GM18870 (cell line): ENCODE data around the gene PNMA6F.

ENCODE experiments used
- ATAC-seq: cut with Tn5 transposase; IDR thresholded peaks from one replicate; pipeline ENCODE4 v1.9.1; 2021; ENCODE audit warnings: moderate library complexity; ENCODE audit not compliant: unreplicated experiment

The PNMA6F gene

GRCh38 chrX:153321381-153322124 is at the start of gene PNMA6F:
Gene PNMA6F (minus strand): TSS chrX:153321767. CDS start chrX:153320674, 1,093 bp downstream.
- ATAC-seq, result no peak

- no peak for ATAC-seq
Observed at GRCh38 chrX:153371256-153371655, 49.7 kb upstream of the PNMA6F start.

GRCh38 chrX:153370293-153371055 is 48.9 kb upstream of the PNMA6F start:
- ATAC-seq, result no peak

- no peak for ATAC-seq
Observed at GRCh38 chrX:153366878-153367538, 45.4 kb upstream of the PNMA6F start.

GRCh38 chrX:153366119-153366518 is 44.6 kb upstream of the PNMA6F start:
- ATAC-seq, result no peak

- ATAC-seq, result no peak
Observed at GRCh38 chrX:153365670-153366069, 44.1 kb upstream of the PNMA6F start.

- no peak for ATAC-seq
Observed at GRCh38 chrX:153361781-153362397, 40.3 kb upstream of the PNMA6F start.

GRCh38 chrX:153357877-153358276 is 36.3 kb upstream of the PNMA6F start:
- no peak for ATAC-seq

- ATAC-seq, result no peak
Observed at GRCh38 chrX:153353416-153353815, 31.8 kb upstream of the PNMA6F start.

- no peak for ATAC-seq
Observed at GRCh38 chrX:153352858-153353257, 31.3 kb upstream of the PNMA6F start.

- no peak for ATAC-seq
Observed at GRCh38 chrX:153351981-153352380, 30.4 kb upstream of the PNMA6F start.

GRCh38 chrX:153349952-153350351 is 28.4 kb upstream of the PNMA6F start:
- ATAC-seq, result no peak

- no peak for ATAC-seq
Observed at GRCh38 chrX:153348421-153348820, 26.9 kb upstream of the PNMA6F start.

- ATAC-seq, result no peak
Observed at GRCh38 chrX:153347530-153347929, 26.0 kb upstream of the PNMA6F start.

- ATAC-seq, result no peak
Observed at GRCh38 chrX:153343674-153344073, 22.1 kb upstream of the PNMA6F start.

- no peak for ATAC-seq
Observed at GRCh38 chrX:153342762-153343558, 21.4 kb upstream of the PNMA6F start.

- ATAC-seq, result no peak
Observed at GRCh38 chrX:153340111-153340510, 18.5 kb upstream of the PNMA6F start.

- no peak for ATAC-seq
Observed at GRCh38 chrX:153339662-153340061, 18.1 kb upstream of the PNMA6F start.

GRCh38 chrX:153338836-153339235 is 17.3 kb upstream of the PNMA6F start:
- no peak for ATAC-seq

- ATAC-seq, result no peak
Observed at GRCh38 chrX:153336988-153337387, 15.4 kb upstream of the PNMA6F start.
